Stimulated activated CD4-positive, alpha-beta T cell treated with anti-CD3 and anti-CD28 coated beads, Interleukin-4, amount 100 ng/mL, for 4 hours (primary cell): Measurements from ENCODE around the gene EMP3.

Source experiments
- DNase-seq, 2 experiments: peaks; one replicate each; pipeline ENCODE4 v3.0.0-alpha.2; 2020

EMP3 gene

GRCh38 chr19:48318286-48318987 lies 6.9 kb upstream of the EMP3 start:
- no peak for DNase-seq

- peak; percentile 64 to 77 for DNase-seq
Observed at GRCh38 chr19:48319647-48320541, 5.5 kb upstream of the EMP3 start.

GRCh38 chr19:48321372-48321621 lies 4.1 kb upstream of the EMP3 start:
- DNase-seq: peak; percentile 92 to 95

- DNase-seq: peak; percentile 97 to 98
Observed at GRCh38 chr19:48321622-48322591, 3.4 kb upstream of the EMP3 start.

- DNase-seq: peak in 1 of 2 experiments; percentile 34
Observed at GRCh38 chr19:48329167-48329891, 4.0 kb downstream of the EMP3 start.

GRCh38 chr19:48330012-48330681 lies 4.8 kb downstream of the EMP3 start:
- peak; percentile 68 to 81 for DNase-seq

GRCh38 chr19:48332351-48332661 lies 7.0 kb downstream of the EMP3 start:
- no peak for DNase-seq

GRCh38 chr19:48332662-48333466 lies 7.5 kb downstream of the EMP3 start:
- peak; percentile 82 to 97 for DNase-seq

- peak; percentile 93 to 94 for DNase-seq
Observed at GRCh38 chr19:48333467-48334384, 8.4 kb downstream of the EMP3 start.

- no peak for DNase-seq
Observed at GRCh38 chr19:48338253-48338755, 13.0 kb downstream of the EMP3 start.

- no peak for DNase-seq
Observed at GRCh38 chr19:48338802-48339503, 13.6 kb downstream of the EMP3 start.

- DNase-seq: no peak
Observed at GRCh38 chr19:48340995-48341394, 15.6 kb downstream of the EMP3 start.

- DNase-seq: no peak
Observed at GRCh38 chr19:48341515-48342413, 16.4 kb downstream of the EMP3 start.

- no peak for DNase-seq
Observed at GRCh38 chr19:48342414-48342738, 17.0 kb downstream of the EMP3 start.

- no peak for DNase-seq
Observed at GRCh38 chr19:48342841-48343540, 17.6 kb downstream of the EMP3 start.

GRCh38 chr19:48344892-48345291 lies 19.5 kb downstream of the EMP3 start:
- no peak for DNase-seq

- DNase-seq: no peak
Observed at GRCh38 chr19:48346191-48346590, 20.8 kb downstream of the EMP3 start.

- no peak for DNase-seq
Observed at GRCh38 chr19:48348045-48348444, 22.7 kb downstream of the EMP3 start.
